Measurements from ENCODE around the gene GPR3.

Gene GPR3

GRCh38 chr1:27391511-27392095 lies 819 bp upstream of the GPR3 start:
- H3K4me3 ChIP-seq (replicated peaks in 1 of 2; ENCODE audit: low read depth in 2 of 2, low read length in 2 of 2) = peak overlapping the region in 1 of 2 donors; percentile 70
- DNase-seq (ENCODE audit: low read depth in 2 of 2) = peak; percentile 51 to 71
- peak; percentile 9 for TF ChIP-seq CTCF (IDR thresholded peaks at IDR 0.05; ENCODE audit: low read depth, low read length)

GRCh38 chr1:27392778-27393635 lies 585 bp downstream of the GPR3 start:
- DNase-seq (ENCODE audit: low read depth in 2 of 2) = no peak
- H3K4me3 ChIP-seq (replicated peaks in 1 of 2; ENCODE audit: low read depth in 2 of 2, low read length in 2 of 2) = peak overlapping the region; percentile 67 to 70
- peak; percentile 35 for TF ChIP-seq CTCF (IDR thresholded peaks at IDR 0.05; ENCODE audit: low read depth, low read length)

- TF ChIP-seq CTCF (IDR thresholded peaks at IDR 0.05; ENCODE audit: low read depth, low read length) = no peak
- no peak for DNase-seq (ENCODE audit: low read depth in 2 of 2)
- no peak overlapping the region for H3K4me3 ChIP-seq (replicated peaks in 1 of 2; ENCODE audit: low read depth in 2 of 2, low read length in 2 of 2)
Observed at GRCh38 chr1:27393641-27394281, 1.3 kb downstream of the GPR3 start.

- no peak for DNase-seq (ENCODE audit: low read depth in 2 of 2)
- H3K4me3 ChIP-seq (replicated peaks in 1 of 2; ENCODE audit: low read depth in 2 of 2, low read length in 2 of 2) = no peak overlapping the region
- TF ChIP-seq CTCF (IDR thresholded peaks at IDR 0.05; ENCODE audit: low read depth, low read length) = no peak
Observed at GRCh38 chr1:27394282-27394658, 1.8 kb downstream of the GPR3 start.

GRCh38 chr1:27394925-27395324 lies 2.5 kb downstream of the GPR3 start:
- DNase-seq (ENCODE audit: low read depth in 2 of 2) = no peak
- no peak for TF ChIP-seq CTCF (IDR thresholded peaks at IDR 0.05; ENCODE audit: low read depth, low read length)
- no peak overlapping the region for H3K4me3 ChIP-seq (replicated peaks in 1 of 2; ENCODE audit: low read depth in 2 of 2, low read length in 2 of 2)

- no peak overlapping the region for H3K4me3 ChIP-seq (replicated peaks in 1 of 2; ENCODE audit: low read depth in 2 of 2, low read length in 2 of 2)
- peak; percentile 78 to 79 for DNase-seq (ENCODE audit: low read depth in 2 of 2)
- peak; percentile 92 for TF ChIP-seq CTCF (IDR thresholded peaks at IDR 0.05; ENCODE audit: low read depth, low read length)
Observed at GRCh38 chr1:27395441-27396195, 3.2 kb downstream of the GPR3 start.
